Peyer's patch (tissue), 4 donors: ENCODE results near the gene SYDE1.

Source experiments
- POLR2A ChIP-seq, 2 donors: fragments of 450-650 bp; IDR thresholded peaks; one replicate each; pipeline ENCODE4 v1.5.1; 2017; ENCODE audit warnings: antibody characterized with exemption in 2 of 2, mild to moderate bottlenecking in 2 of 2, moderate library complexity in 2 of 2
- TF ChIP-seq, protein P1 (sequence below), 6 experiments: fragments of 450-650 bp in 4 of 6; fragments of 200-600 bp in 2 of 6; sonication (generic) in 1 of 6; IDR thresholded peaks; one replicate each; pipeline ENCODE4 v1.5.1; 2017 to 2019; ENCODE audit warnings: antibody characterized with exemption in 6 of 6, mild to moderate bottlenecking in 3 of 6, moderate library complexity in 1 of 6

DNA sequence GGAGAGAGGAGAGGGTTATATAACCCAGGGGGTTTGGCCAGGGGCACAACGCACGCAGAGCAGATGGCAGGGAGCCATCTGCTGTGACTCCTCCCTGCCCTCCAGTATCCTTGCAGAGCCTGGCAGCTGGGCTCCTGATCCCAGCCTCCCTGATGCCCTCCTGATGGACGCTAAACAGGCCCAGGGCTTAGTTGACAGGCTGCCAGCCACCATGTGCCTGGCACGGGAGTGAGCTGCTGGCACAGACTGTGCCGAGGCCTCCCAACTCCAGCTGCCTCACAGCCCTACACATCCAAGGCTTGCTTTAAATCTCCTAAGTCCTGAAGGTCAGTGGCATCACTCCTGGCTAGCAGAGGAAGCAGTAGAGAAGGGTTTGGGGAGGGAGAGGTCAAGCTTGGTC is 16.7 kb downstream of the SYDE1 start:
- TF ChIP-seq, protein P1, sequence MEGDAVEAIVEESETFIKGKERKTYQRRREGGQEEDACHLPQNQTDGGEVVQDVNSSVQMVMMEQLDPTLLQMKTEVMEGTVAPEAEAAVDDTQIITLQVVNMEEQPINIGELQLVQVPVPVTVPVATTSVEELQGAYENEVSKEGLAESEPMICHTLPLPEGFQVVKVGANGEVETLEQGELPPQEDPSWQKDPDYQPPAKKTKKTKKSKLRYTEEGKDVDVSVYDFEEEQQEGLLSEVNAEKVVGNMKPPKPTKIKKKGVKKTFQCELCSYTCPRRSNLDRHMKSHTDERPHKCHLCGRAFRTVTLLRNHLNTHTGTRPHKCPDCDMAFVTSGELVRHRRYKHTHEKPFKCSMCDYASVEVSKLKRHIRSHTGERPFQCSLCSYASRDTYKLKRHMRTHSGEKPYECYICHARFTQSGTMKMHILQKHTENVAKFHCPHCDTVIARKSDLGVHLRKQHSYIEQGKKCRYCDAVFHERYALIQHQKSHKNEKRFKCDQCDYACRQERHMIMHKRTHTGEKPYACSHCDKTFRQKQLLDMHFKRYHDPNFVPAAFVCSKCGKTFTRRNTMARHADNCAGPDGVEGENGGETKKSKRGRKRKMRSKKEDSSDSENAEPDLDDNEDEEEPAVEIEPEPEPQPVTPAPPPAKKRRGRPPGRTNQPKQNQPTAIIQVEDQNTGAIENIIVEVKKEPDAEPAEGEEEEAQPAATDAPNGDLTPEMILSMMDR (IDR thresholded peaks at IDR 0.05), result no peak
- TF ChIP-seq POLR2A (IDR thresholded peaks at IDR 0.05), result no peak
